Heart left ventricle (tissue), 13 donors: ENCODE results near the gene OVCH1.

Experiments used
- POLR2A ChIP-seq, 2 donors: fragments of 450-650 bp; IDR thresholded peaks; one replicate each; pipeline ENCODE4 v1.6.1; 2017; ENCODE audit warnings: antibody characterized with exemption in 2 of 2, mild to moderate bottlenecking in 2 of 2, moderate library complexity in 2 of 2
- TF ChIP-seq, protein P1 (sequence below), 12 donors: fragments of 200-600 bp; sonication (generic) in 4 of 12; IDR thresholded peaks; one replicate each; pipeline versions ENCODE4 v1.5.0 to v1.8.0; 2018 to 2022; ENCODE audit warnings: antibody characterized with exemption in 12 of 12, mild to moderate bottlenecking in 5 of 12
- donor health status: ischemic (EF 13 %, LVEDD 7.1; RV severe dilation, severe dysfunction).
- donor health status: DM: no; HTN: yes; CAD: no.
- donor health status: DM: no; HTN: no; CAD: no.
- donor health status: ischemic (EF 25% LVEDD 6.9; RV normal size, moderate dysfunction).
- donor health status: ischemic (EF 25% LVEDD 5.7; RV mildly dilated, moderate dysfunction).
- donor health status: ischemic (EF 35%, LVEDD 5.7; RV mildly dilated, moderate dysfunction).
- donor health status: nonischemic (EF 11% LVEDD 7.7; RV severe dilation, severe dysfunction).
- donor health status: DM: yes; HTN: yes; CAD: no.
- donor health status: PGD.
- donor health status: ischemic (EF 29% LVEDD 5.4; RV normal size, mild dysfunction).
- donor health status: nonischemic (EF 23%, LVEDD 6.1; RV moderate dilation, normal function).

GRCh38 chr12:29543036-29543435, 45.5 kb upstream of the OVCH1 start:
- TF ChIP-seq, protein P1, sequence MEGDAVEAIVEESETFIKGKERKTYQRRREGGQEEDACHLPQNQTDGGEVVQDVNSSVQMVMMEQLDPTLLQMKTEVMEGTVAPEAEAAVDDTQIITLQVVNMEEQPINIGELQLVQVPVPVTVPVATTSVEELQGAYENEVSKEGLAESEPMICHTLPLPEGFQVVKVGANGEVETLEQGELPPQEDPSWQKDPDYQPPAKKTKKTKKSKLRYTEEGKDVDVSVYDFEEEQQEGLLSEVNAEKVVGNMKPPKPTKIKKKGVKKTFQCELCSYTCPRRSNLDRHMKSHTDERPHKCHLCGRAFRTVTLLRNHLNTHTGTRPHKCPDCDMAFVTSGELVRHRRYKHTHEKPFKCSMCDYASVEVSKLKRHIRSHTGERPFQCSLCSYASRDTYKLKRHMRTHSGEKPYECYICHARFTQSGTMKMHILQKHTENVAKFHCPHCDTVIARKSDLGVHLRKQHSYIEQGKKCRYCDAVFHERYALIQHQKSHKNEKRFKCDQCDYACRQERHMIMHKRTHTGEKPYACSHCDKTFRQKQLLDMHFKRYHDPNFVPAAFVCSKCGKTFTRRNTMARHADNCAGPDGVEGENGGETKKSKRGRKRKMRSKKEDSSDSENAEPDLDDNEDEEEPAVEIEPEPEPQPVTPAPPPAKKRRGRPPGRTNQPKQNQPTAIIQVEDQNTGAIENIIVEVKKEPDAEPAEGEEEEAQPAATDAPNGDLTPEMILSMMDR (IDR thresholded peaks at IDR 0.05), result no peak
- no peak for TF ChIP-seq POLR2A (IDR thresholded peaks at IDR 0.05)
